PC-9 (cell line): ENCODE measurements around the gene FAM83D. TPM values are rescaled to one million over a fixed set of nuclear protein-coding genes. Genes with fewer than 3 reads are reported as not detected.
"Not testable (repeated sequence)": the region's sequence is repeated elsewhere in the genome, so short reads cannot be mapped to it uniquely, and the experiment has no call there.

ENCODE experiments used
- BruUV-seq: library from RNA; stranded (reverse); fragments of 400-500 nt; replicated peaks from 2 replicates; lab custom pipeline; 2021; lab: Mats Ljungman, UMichigan
- CTCF ChIA-PET: fragments of 300-600 bp; sonication (Branson Sonifier 250); formaldehyde crosslinking; loops from one replicate; lab custom pipeline; 2022; ENCODE audit warnings: antibody characterized with exemption; lab: Charles Lee
- POLR2A ChIA-PET: fragments of 300-600 bp; sonication (Branson Sonifier 250); formaldehyde crosslinking; loops from one replicate; lab custom pipeline; 2022; ENCODE audit warnings: antibody characterized with exemption; ENCODE audit not compliant: unreplicated experiment; lab: Charles Lee
- DNase-seq, 2 experiments: peaks; one replicate each; pipeline versions ENCODE4 v3.0.0 to v3.0.0-alpha.2; 2015 to 2022; ENCODE audit warnings: mixed read lengths in 1 of 2
- H2AFZ ChIP-seq: fragments of 200-600 bp; sonication (generic); 2 replicates; pipeline ENCODE4 v1.8.1; 2017; ENCODE audit warnings: antibody characterized with exemption
- H3F3A ChIP-seq: fragments of 200-600 bp; sonication (generic); 2 replicates; pipeline ENCODE4 v1.8.1; 2017; ENCODE audit warnings: antibody characterized with exemption, mild to moderate bottlenecking, low read depth; ENCODE audit not compliant: insufficient read depth
- H3K27ac ChIP-seq: fragments of 200-600 bp; sonication (generic); 2 replicates; pipeline ENCODE4 v1.6.1; 2016; ENCODE audit warnings: mixed run types
- H3K27me3 ChIP-seq: fragments of 200-600 bp; sonication (generic); 2 replicates; pipeline ENCODE4 v1.6.1; 2016; ENCODE audit warnings: low read depth, mixed run types; ENCODE audit not compliant: insufficient read depth
- H3K36me3 ChIP-seq: fragments of 200-600 bp; sonication (generic); 2 replicates; pipeline ENCODE4 v1.6.1; 2016; ENCODE audit warnings: low read depth, mixed run types
- H3K4me1 ChIP-seq: fragments of 200-600 bp; sonication (generic); replicated peaks from 2 replicates; pipeline ENCODE4 v1.6.1; 2016; ENCODE audit warnings: mixed run types; ENCODE audit not compliant: insufficient read depth
- H3K4me2 ChIP-seq: fragments of 200-600 bp; sonication (generic); 2 replicates; pipeline ENCODE4 v1.6.1; 2017; ENCODE audit warnings: mixed run types
- H3K4me3 ChIP-seq: fragments of 200-600 bp; sonication (generic); 2 replicates; pipeline ENCODE4 v1.6.1; 2016; ENCODE audit warnings: mixed run types
- H3K79me2 ChIP-seq: fragments of 200-600 bp; sonication (generic); 2 replicates; pipeline ENCODE4 v1.6.1; 2017; ENCODE audit warnings: low read depth, mixed run types
- H3K9me2 ChIP-seq: fragments of 200-600 bp; sonication (generic); 2 replicates; pipeline ENCODE4 v1.8.1; 2017; ENCODE audit warnings: mild to moderate bottlenecking; ENCODE audit not compliant: insufficient read depth
- H3K9me3 ChIP-seq: fragments of 200-600 bp; sonication (generic); 2 replicates; pipeline ENCODE4 v1.8.1; 2016; ENCODE audit warnings: low read depth; ENCODE audit not compliant: insufficient read depth
- H4K20me1 ChIP-seq: fragments of 200-600 bp; sonication (generic); 2 replicates; pipeline ENCODE4 v1.8.1; 2017; ENCODE audit not compliant: insufficient read depth
- CTCF ChIP-seq: fragments of 200-600 bp; sonication (generic); conservative IDR thresholded peaks from 2 replicates; pipeline ENCODE4 v1.6.1; 2017; ENCODE audit warnings: mixed run types, antibody characterized with exemption, mild to moderate bottlenecking, moderate library complexity
- EZH2 ChIP-seq: fragments of 200-600 bp; sonication (generic); IDR thresholded peaks from 2 replicates; pipeline ENCODE4 v1.8.0; 2017; ENCODE audit warnings: antibody characterized with exemption, low read depth
- intact Hi-C: fragments of 100-400 bp; cut with micrococcal nuclease; formaldehyde crosslinking; loops from one replicate; pipeline ENCODE4 v1.10.0; 2022; ENCODE audit not compliant: unreplicated experiment
- total RNA-seq: library from RNA; stranded (reverse); gene quantifications from 2 replicates; pipeline ENCODE4 v1.2.3, GENCODE V29; 2021

Gene FAM83D
- total RNA-seq, 1 experiment from 2014 or later = 57.3 TPM

GRCh38 chr20:38991814-38992704 is 65.8 kb downstream of the FAM83D start:
- no peak for TF ChIP-seq EZH2
- no peak for TF ChIP-seq CTCF
- Histone ChIP-seq H3K27me3 (no peaks in the 10 kb centered on the region), H3K4me2 (no peak overlapping the region), H4K20me1 (no peaks in the 10 kb centered on the region), H3K27ac (no peak overlapping the region), H3K4me1 (peaks cover 1% of the 10 kb centered on the region), H2AFZ (no peak overlapping the region), H3K4me3 (no peak overlapping the region), H3F3A (peaks cover 6% of the 10 kb centered on the region; the same call in 1 of the 2 replicates), H3K36me3 (peaks cover 18% of the 10 kb centered on the region), H3K79me2 (peaks cover 3% of the 10 kb centered on the region; the same call in 1 of the 2 replicates), H3K9me3 (no peaks in the 10 kb centered on the region), H3K9me2 (no peaks in the 10 kb centered on the region)
- no peak for DNase-seq
- no TSS peak for BruUV-seq
- ChIA-PET POLR2A (no interaction called here), CTCF (no interaction called here)
- intact Hi-C loops = no loop called here

GRCh38 chr20:38995536-38996044 is 69.4 kb downstream of the FAM83D start:
- peaks cover 6% of the 10 kb centered on the region; the same call in 1 of the 2 replicates for H3K36me3 ChIP-seq
- H3K79me2 ChIP-seq = no peaks in the 10 kb centered on the region
- no TSS peak for BruUV-seq
- peaks cover 5% of the 10 kb centered on the region; the same call in 1 of the 2 replicates for H3F3A ChIP-seq
- no peaks in the 10 kb centered on the region for H4K20me1 ChIP-seq
- H3K4me2 ChIP-seq = no peak overlapping the region
- no peaks in the 10 kb centered on the region for H3K9me2 ChIP-seq
- CTCF ChIA-PET = no interaction called here
- no peaks in the 10 kb centered on the region for H3K27me3 ChIP-seq
- no peak overlapping the region for H3K4me3 ChIP-seq
- no peak for DNase-seq
- no peaks in the 10 kb centered on the region for H3K4me1 ChIP-seq
- POLR2A ChIA-PET = no interaction called here
- no peak overlapping the region for H2AFZ ChIP-seq
- TF ChIP-seq CTCF (no peak), EZH2 (no peak)
- intact Hi-C loops = no loop called here
- no peaks in the 10 kb centered on the region for H3K9me3 ChIP-seq
- no peak overlapping the region for H3K27ac ChIP-seq

GRCh38 chr20:38996866-38997265 is 70.6 kb downstream of the FAM83D start:
- H3K27ac ChIP-seq, intact Hi-C loops, H3F3A ChIP-seq, H3K36me3 ChIP-seq, POLR2A ChIA-PET, H3K9me2 ChIP-seq, H3K79me2 ChIP-seq, CTCF ChIA-PET, H3K27me3 ChIP-seq, BruUV-seq, H3K4me1 ChIP-seq, H2AFZ ChIP-seq, H3K9me3 ChIP-seq, H4K20me1 ChIP-seq, H3K4me2 ChIP-seq, H3K4me3 ChIP-seq, DNase-seq: not testable (repeated sequence)
